ENCODE measurements around the gene PRKCA. TPM values are rescaled to one million over a fixed set of nuclear protein-coding genes. Genes with fewer than 3 reads are reported as not detected.

Gene PRKCA
- total RNA-seq, 4 donors from 2014 or later, result 3.9 to 12.1 (median 7.0) TPM

DNA sequence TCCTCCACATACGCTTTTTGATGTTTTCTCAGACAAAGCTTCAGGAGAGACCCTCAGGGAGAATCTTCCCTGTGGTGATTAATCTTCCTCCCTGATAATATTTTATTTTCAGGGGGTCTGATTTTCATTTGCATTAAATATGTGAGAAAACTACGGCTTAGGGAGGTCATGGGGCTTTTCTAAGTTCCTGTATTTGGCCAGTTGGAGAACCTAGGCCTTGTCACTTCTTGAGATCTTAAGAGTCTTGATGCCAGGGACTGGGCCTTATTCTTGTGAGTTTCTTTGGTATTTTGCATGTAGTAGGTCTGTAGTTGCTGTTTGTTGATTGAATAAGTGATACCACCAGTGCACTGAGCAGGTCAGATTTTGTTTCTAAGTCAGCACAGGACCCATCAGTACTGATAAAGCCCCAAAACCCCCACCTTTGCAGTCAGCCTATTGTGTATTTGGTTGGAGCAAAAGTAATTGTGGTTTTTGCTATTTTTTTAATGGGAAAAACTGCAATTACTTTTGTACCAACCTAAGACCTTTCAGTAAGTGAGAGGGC is 130.1 kb downstream of the PRKCA start:
- TF ChIP-seq, protein P1, sequence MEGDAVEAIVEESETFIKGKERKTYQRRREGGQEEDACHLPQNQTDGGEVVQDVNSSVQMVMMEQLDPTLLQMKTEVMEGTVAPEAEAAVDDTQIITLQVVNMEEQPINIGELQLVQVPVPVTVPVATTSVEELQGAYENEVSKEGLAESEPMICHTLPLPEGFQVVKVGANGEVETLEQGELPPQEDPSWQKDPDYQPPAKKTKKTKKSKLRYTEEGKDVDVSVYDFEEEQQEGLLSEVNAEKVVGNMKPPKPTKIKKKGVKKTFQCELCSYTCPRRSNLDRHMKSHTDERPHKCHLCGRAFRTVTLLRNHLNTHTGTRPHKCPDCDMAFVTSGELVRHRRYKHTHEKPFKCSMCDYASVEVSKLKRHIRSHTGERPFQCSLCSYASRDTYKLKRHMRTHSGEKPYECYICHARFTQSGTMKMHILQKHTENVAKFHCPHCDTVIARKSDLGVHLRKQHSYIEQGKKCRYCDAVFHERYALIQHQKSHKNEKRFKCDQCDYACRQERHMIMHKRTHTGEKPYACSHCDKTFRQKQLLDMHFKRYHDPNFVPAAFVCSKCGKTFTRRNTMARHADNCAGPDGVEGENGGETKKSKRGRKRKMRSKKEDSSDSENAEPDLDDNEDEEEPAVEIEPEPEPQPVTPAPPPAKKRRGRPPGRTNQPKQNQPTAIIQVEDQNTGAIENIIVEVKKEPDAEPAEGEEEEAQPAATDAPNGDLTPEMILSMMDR (IDR thresholded peaks at IDR 0.05; ENCODE audit: low read depth), result no peak

DNA sequence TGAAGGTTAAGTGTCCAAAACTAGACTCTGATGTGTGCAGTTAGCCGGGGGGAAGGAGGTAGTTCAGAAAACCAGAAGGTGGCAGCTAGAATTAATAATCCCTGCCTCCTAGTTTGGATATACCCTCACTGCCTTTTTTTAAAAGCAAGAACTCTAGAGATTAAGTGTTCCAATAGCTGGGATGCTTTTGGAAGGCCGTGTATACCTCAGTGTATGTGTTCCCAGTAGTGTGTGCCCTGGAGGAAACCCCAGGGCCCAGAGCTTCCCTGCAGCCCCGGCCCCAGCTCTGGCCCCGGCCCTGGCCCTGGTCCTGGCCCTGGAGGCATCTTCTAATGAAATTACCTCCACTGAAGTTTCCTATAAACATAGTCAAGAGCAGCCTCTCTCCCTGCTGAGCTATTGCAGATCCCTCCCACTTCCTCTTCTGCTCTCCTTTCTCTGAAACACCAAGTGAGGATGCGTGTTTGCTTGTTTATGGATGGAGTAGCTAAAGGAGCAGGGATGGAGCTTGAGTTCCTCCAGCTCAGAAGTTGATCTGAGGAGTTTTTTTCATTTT is 130.7 kb downstream of the PRKCA start:
- TF ChIP-seq, protein P1 (IDR thresholded peaks at IDR 0.05; ENCODE audit: low read depth), result no peak

DNA sequence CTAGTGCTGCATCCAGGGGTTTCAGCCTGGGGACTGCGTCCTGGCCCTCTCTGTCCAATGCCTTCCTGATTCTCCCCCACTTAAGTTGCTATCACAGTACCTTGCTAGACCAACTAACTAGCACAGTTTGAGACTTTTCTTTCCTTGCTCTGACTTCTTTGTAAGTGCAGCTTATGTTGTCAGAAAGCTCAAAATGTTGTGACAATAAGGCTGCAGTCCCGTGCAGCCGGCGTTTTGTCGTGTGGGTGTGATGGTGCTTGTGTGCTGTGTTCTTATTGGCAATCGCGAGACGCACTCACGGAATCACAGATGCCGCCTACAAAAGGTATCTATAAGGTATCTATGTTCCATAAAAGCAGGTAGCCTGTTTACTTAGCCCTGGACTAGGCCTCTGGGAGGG is 132.8 kb downstream of the PRKCA start:
- TF ChIP-seq, protein P1 (IDR thresholded peaks at IDR 0.05; ENCODE audit: low read depth), result no peak

DNA sequence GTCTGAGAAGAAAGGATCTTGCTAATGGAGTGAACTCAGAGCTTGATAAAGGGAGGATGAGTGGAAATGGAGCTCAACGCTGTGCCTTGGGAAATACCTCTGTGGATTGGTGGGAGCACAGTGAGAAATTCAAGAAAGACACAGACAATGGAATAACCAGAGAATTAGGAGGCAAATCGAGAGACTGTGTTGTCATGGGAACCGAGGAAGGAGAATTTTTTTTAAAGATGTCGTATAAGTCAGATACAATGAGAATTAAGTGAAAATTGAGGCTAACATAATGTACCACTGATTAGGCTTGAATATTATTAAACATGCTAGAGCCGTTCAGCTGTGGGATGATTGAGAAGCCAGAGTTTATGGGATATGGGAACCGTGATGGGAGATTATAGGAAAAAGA is 134.2 kb downstream of the PRKCA start:
- TF ChIP-seq, protein P1 (IDR thresholded peaks at IDR 0.05; ENCODE audit: low read depth), result no peak

DNA sequence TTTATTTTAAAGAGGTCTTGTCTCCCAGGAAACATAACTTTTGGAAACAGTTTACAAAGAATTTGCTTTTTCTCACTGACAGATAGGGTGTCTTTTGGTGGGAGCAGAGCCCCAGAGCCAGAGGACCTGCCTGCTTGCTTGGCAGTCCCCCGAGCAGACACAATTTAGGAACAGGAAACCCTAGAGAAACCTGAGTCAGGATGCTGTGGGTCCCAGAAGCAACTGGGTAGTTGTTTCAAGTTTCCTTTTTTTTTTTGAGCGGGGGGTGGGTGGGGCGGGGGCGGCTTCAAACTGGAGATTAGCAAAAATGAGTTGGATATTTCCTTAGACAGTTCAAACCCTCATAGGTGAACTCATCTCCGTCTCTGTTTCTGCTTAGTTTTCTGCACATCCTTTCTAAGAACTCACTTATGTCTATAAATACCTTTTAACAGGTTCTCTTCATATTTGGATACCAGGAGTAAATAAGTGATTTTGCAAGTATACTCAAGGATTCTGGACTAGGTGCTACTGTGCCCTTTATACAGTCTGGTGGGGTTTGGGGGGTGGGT is 135.1 kb downstream of the PRKCA start:
- TF ChIP-seq, protein P1 (IDR thresholded peaks at IDR 0.05; ENCODE audit: low read depth), result no peak

DNA sequence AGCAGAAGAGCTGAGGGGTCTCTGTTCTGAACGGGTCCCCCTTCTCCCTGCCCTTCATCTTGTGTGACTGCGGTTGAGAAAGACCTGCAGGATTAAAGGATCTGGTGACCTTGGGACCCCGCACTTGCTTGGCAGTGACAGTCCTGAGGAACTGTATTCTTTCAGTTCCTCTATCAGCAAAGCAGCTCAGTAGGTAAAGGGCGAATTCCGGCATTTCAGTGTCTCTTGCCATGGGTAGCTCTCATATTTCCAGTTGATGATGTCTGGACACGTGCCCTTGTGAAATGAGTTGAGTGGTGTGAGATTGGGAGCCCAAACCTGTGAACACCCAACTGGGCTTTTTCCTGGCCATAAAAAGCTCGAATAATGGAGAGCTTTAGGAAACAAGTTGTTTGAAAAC is 135.7 kb downstream of the PRKCA start:
- TF ChIP-seq, protein P1 (IDR thresholded peaks at IDR 0.05; ENCODE audit: low read depth), result no peak

DNA sequence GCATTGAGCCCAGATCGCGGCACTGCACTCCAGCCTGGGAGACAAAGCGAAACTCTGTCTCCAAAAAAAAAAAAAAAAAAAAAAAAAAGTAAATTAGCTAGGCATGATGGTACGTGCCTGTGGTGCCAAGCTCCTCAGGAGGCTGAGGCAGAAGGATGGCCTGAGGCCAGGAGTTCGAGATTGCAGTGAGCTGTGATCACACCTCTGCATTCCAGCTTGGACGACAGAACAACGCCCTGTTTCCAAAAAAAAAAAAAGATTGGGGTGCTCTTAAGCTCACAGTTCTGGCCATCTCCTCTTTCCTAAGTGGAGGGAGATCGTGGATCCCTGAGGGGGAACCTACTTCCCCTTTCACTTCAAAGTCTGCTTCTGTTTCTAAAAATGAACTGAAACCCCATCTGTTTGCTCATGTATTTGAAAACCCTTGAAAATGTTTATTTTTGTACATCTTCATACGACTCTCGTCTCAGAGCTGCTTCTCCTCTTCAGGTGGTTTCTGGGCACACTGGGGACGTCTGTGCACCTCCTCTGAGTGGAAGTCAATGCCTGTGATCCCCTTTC is 138.8 kb downstream of the PRKCA start:
- TF ChIP-seq, protein P1 (IDR thresholded peaks at IDR 0.05; ENCODE audit: low read depth), result no peak
